KOPT-K1 (cell line): ENCODE results near the gene SYT15.

Source experiments
- H3K27ac ChIP-seq: fragments of 200-600 bp; sonication (generic); 2 replicates; pipeline ENCODE4 v1.5.1; 2016; ENCODE audit warnings: antibody characterized with exemption, mild to moderate bottlenecking, low read depth, low read length; ENCODE audit not compliant: poor library complexity, severe bottlenecking
- H3K36me3 ChIP-seq: fragments of 200-600 bp; sonication (generic); 2 replicates; pipeline ENCODE4 v1.5.1; 2017; ENCODE audit warnings: antibody characterized with exemption, mild to moderate bottlenecking, low read length, moderate library complexity; ENCODE audit not compliant: insufficient read depth
- H3K9me3 ChIP-seq: fragments of 200-600 bp; sonication (generic); 2 replicates; pipeline ENCODE4 v1.5.1; 2017; ENCODE audit warnings: antibody characterized with exemption, low read length, mild to moderate bottlenecking; ENCODE audit not compliant: insufficient read depth, poor library complexity, severe bottlenecking

SYT15 gene

GRCh38 chr10:46550795-46551700 is 27.9 kb upstream of the SYT15 start:
- H3K27ac ChIP-seq, result no peak overlapping the region
- no peaks in the 10 kb centered on the region for H3K9me3 ChIP-seq
- no peaks in the 10 kb centered on the region for H3K36me3 ChIP-seq

GRCh38 chr10:46551701-46552525 is 27.0 kb upstream of the SYT15 start:
- H3K36me3 ChIP-seq, result no peaks in the 10 kb centered on the region
- no peak overlapping the region for H3K27ac ChIP-seq
- no peaks in the 10 kb centered on the region for H3K9me3 ChIP-seq

- no peaks in the 10 kb centered on the region for H3K9me3 ChIP-seq
- no peak overlapping the region for H3K27ac ChIP-seq
- no peaks in the 10 kb centered on the region for H3K36me3 ChIP-seq
Observed at GRCh38 chr10:46552526-46553237, 26.2 kb upstream of the SYT15 start.

GRCh38 chr10:46553238-46554049 is 25.5 kb upstream of the SYT15 start:
- Histone ChIP-seq H3K9me3 (no peaks in the 10 kb centered on the region), H3K36me3 (no peaks in the 10 kb centered on the region), H3K27ac (no peak overlapping the region)

- Histone ChIP-seq H3K27ac (no peak overlapping the region), H3K9me3 (no peaks in the 10 kb centered on the region), H3K36me3 (no peaks in the 10 kb centered on the region)
Observed at GRCh38 chr10:46554166-46554781, 24.7 kb upstream of the SYT15 start.

- no peaks in the 10 kb centered on the region for H3K36me3 ChIP-seq
- H3K9me3 ChIP-seq, result no peaks in the 10 kb centered on the region
- no peak overlapping the region for H3K27ac ChIP-seq
Observed at GRCh38 chr10:46555366-46555712, 23.6 kb upstream of the SYT15 start.

GRCh38 chr10:46555713-46556514 is 23.0 kb upstream of the SYT15 start:
- Histone ChIP-seq H3K9me3 (no peaks in the 10 kb centered on the region), H3K27ac (no peak overlapping the region), H3K36me3 (no peaks in the 10 kb centered on the region)

GRCh38 chr10:46556515-46557318 is 22.2 kb upstream of the SYT15 start, which contains the start of gene GPRIN2:
TSS of gene GPRIN2 (minus strand) at chr10:46556658. CDS start at chr10:46550736, 5,922 bp downstream.
- Histone ChIP-seq H3K9me3 (no peaks in the 10 kb centered on the region), H3K27ac (no peak within 1 kb of the TSS), H3K36me3 (no peaks in the 10 kb centered on the region)

- H3K27ac ChIP-seq, result no peak overlapping the region
Observed at GRCh38 chr10:46557319-46558121, 21.4 kb upstream of the SYT15 start.

GRCh38 chr10:46558122-46558391 is 20.9 kb upstream of the SYT15 start:
- Histone ChIP-seq H3K9me3 (no peaks in the 10 kb centered on the region), H3K27ac (no peak overlapping the region), H3K36me3 (no peaks in the 10 kb centered on the region)

More at GRCh38 chr10:46557319-46558121, 21.4 kb upstream of the SYT15 start:
- no peaks in the 10 kb centered on the region for H3K36me3 ChIP-seq
- H3K9me3 ChIP-seq, result no peaks in the 10 kb centered on the region

- Histone ChIP-seq H3K27ac (no peak overlapping the region), H3K36me3 (no peaks in the 10 kb centered on the region), H3K9me3 (no peaks in the 10 kb centered on the region)
Observed at GRCh38 chr10:46558392-46559185, 20.3 kb upstream of the SYT15 start.

GRCh38 chr10:46559231-46559671 is 19.7 kb upstream of the SYT15 start:
- Histone ChIP-seq H3K36me3 (no peaks in the 10 kb centered on the region), H3K27ac (no peak overlapping the region), H3K9me3 (no peaks in the 10 kb centered on the region)
